Stimulated activated CD8-positive, alpha-beta memory T cell treated with anti-CD3 and anti-CD28 coated beads, Interleukin-15, amount 100 ng/mL, for 48 hours (primary cell): ENCODE data around the gene RINT1.
"Not testable (repeated sequence)": the region's sequence is repeated elsewhere in the genome, so short reads cannot be mapped to it uniquely, and the experiment has no call there.

Source experiments
- DNase-seq, 2 donors: peaks; one replicate each; pipeline ENCODE4 v3.0.0-alpha.2; 2020; ENCODE audit warnings: low read depth in 2 of 2

Gene RINT1

DNA sequence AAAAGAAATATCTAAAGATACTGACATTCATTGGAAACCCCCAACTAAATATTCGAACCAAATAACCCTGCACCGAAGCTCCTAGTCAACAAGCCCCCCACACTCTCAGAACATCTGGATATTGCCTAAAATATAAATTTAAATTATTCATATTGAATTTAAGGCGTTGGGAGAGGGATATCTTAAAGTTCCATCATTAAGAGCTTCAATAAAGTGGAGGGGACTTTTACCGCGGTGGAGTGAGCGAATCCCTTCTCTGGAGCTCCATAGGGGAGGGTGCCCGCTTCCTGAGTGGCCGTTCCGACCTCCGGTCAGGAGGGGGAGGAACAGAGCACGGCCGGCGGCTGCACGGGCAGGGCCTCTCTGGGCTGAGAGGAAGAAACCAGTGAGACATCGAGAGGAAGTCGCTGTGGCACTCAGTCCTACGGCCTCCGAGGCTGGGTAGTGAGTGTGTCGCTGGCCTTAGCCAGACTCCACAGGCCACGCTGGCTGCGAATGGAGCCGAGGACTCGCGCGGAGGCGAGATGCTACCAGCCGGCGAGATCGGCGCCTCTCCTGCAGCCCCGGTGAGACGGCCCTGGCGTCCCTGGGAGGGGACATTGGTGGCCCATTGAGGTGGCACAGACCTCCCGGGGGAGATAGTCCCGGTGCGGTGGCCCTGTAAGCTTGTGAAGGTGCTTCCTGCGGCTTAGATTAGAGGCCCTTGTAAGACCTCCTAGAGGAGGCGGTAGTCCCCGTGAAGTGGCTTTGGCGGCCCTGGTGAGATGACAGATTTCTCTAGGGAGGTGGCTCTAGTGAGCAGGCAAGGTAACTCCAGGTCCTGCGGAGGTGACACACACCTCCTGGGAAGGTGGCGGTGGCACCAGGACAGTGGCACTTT lies at the start of gene RINT1:
TSS of gene RINT1 (plus strand) at position 410 of the 880 bp plus-strand sequence. CDS start at position 525, 115 bp downstream.
- DNase-seq: peak; percentile 81 to 85

DNA sequence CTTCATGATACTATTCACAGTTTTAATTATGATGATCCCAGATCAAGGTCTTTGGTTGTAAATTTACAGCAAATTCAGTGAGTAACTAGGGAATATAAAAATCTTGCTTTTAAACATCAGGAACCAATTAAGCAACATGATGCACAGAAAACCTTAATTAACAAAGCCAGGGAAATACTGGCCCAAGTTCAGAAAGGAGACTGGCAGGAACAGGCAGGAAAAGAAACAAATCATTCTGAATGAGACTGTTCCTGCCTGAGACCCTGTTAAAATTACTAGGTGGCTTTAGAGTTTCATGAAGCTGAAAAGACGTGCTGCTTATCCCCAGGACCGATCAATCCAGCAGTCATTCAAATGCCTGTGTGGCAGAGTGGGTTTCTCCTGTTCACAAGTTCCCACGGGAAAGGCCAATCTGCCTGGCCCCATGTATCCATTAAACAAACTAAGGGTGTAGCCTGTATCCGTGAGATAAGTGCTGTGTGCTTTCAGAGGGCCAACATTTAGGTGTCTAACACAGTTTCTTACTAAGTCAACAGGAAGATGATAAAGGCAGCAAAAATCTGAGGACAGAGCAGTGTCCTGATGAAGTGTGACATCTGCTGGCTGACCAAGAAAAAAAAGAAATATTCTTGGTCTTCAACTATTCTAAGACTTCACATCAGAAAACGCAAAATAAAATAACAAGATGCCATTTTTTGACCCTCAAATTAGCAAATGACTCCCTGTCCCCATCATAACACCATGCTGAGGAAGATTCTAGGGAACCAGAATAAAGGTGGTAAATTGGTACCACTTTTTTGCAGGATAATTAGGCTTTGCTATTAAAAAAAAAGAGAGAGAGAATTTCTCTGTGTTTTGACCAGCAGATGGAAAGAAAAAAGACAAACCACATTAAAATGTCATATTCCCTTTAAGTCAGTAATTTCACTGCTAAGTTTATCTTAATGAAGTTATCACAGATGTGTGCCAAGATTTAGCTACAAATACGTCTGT lies 44.1 kb upstream of the RINT1 start:
- no peak for DNase-seq

DNA sequence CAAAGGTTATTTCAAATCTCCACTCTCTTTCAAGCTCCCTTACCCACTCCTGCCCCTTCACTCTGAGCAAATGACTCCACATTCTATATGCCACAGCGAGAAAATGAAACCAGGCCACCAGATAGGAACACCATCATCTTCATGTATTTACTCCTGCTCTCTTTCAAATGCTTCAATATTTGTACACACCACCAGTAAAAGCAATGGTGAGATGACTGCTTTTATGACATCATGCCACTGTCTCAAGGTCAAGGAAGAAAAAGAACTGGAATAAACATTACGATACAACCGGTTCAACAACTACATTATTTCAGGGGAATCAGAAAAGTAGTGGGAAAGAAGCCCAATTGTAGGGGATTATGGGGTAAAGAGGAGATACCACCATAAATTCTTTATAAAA lies 42.6 kb upstream of the RINT1 start:
- DNase-seq: no peak

DNA sequence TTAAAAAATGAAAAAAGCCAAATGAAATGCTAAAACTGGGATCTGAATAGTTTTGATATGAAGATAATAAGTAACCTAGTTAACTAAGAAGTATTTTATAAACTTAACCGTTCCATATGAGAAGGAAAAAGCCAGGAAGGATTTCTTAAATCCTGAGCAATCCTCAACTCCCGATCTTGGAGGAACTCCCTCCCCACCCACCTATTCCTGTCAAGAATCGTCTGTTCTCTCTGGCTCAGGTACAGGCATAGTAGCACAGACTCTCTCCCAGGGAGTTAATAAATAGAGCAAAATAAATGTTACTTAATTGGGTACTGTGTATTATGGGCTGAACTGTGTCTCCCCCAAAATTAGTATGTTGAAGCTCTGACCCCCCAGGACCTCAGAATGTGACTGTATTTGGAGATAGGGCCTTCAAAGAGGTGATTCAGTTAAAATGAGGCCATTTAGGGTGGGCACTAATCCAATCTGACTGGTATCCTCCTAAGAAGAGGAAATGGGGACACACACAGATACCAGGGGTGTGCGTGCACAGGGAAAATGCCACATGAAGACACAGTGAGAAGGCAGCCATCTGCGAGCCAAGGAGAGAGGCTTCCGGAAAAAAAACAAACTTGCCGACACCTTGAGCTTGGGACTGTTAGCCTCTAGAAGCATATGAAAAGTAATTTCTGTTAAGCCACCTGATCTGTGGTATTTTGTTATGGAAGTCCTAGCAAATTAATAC lies 38.6 kb upstream of the RINT1 start:
- no peak for DNase-seq

DNA sequence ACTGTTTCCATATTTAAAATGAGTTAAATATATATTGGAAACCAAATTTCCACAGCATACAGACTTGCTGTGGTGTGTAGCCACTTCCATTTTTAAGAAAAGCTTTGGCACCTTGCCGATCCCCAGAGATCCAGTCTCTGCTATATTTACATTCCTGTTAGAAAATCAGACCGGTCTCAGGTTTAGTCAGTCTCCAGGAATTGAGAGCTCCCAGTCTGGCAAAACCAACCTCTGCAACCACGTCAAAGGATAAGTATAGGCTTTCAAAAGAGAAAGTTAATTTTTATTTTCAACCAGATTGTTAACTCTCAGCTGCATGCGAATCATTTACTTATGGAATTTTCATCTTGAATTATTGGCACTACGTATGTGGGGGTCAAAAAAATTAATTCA lies 38.1 kb upstream of the RINT1 start:
- DNase-seq: no peak

DNA sequence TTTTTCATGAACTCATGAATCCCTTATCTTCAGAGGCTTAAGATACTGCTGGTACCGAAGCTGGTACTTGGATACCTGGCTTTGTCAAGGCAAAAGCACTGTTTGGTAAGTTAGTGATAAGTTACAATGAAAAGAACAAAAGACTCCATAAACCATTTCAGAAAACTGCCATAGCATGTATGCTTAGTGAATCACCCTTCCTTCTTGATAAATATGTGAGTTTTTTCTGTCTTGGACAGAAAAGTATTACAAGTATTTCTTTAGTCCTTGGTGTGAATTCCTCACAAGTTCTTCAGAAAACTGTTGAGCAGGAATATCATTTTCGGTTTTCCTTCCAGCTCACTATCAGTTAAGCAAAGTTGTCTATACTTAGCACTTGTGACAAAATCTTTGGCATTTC lies 35.5 kb upstream of the RINT1 start:
- no peak for DNase-seq

DNA sequence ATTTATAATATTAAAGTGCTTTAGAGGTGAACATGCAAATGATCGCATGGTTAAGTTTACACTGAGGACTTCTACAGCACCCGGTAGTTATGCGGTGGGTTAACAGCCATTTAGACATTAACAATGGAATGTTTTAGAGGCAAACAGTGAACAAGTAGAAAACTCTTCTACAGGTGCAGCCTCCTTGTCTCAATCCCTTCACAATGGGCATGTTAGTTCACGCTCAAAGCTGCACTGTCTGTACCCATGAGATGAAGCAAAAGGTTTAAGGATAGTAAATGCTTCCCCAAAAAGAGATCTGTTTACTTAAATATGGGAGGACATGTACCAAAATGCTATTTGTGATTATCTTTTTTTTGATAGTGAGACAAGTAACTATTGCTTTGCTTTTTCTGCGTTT lies 35.0 kb upstream of the RINT1 start:
- no peak for DNase-seq

DNA sequence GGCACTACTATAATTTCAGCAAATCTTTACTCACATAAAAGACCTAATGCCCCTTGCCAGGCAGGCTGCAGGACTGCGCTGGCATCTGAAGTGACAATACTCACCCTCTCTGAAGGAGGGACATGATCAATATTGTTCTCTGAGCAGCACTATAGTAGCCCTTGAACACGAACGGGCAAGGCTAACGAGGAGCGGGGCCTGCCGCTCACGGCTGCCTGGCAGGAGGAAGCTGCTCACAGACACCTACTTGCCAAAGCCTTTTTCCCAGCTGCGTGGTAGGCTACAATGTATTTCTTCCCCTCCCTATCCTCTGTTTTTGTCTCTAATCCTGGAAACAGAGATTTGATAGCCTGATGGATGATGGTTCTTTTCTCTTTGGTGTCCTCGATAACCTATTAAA lies 29.8 kb upstream of the RINT1 start:
- DNase-seq: no peak

DNA sequence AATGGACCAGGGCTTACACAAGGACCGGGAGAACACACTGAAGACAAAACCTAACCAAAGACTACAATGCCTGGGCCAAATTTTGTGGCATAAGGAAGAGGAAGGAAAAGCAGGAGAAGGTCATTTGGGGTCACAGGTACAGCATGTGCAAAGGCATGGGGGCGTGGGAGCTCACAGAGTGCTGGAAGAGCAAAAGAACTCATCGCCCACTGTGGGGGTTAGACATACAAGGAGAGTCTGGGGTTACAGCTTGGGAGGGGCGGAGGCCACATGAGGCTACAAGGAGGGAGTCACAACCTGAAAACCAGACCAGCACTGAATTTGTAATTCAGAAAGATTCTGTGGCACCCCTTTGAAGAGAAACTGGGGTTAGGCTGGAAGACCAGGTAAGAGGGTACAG lies 19.6 kb upstream of the RINT1 start:
- DNase-seq: no peak

DNA sequence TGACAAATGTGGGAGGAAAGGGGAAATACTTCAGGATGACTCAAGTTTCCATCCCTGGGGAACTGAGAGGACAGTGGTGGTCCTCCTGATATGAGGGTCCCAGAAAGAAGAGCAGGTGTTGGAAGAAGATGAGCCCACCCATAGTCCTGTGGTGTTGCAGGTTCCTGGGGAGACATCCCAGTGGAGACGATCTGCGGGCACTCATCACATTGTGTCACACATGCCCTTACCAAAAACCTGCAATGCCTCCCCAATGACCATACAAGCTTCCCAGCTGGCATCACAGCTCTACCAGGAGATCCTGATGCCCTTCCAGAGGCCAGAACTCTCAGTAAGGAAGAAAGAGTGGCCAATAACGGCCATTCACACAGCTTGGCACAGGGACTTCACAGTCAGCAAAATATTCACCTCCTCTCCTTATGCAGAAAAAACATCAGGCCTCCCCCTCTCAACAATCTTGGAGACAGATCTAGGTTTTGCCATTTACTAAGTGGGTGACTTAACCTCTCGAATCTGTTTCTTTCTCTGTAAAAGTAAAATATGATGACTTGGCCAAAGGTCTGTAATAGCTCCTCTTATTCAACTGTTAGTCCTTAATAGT lies 19.0 kb upstream of the RINT1 start:
- no peak for DNase-seq

DNA sequence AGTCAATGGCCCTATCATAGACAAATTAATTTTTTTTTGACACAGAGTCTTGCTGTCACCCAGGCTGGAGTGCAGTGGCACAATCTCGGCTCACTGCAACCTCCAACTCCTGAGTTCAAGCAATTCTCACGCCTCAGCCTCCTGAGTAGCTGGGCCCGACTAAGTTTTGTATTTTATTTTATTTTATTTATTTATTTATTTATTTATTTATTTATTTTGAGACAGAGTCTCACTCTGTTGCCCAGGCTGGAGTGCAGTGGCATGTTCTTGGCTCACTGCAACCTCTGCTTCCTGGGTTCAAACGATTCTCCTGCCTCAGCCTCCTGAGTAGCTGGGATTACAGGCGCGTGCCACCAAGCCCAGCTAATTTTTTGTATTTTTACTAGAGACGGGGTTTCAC lies 16.4 kb upstream of the RINT1 start:
- DNase-seq: not testable (repeated sequence)

DNA sequence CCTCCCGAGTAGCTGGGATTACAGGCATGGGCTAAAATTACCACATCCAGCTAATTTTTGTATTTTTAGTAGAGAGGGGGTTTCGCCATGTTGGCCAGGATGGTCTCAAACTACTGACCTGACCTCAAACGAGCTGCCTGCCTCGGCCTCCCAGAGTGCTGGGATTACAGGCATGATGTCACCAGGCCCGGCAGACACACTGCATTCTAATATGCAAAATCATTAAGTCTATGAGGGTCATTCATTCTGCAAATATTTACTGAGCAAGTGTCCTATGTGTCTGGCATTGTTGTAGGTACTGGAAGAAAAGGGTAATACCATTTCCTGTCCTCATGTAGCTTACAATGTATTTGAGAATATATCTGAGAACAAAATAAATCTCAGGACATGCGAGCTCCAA lies 12.6 kb upstream of the RINT1 start:
- no peak for DNase-seq

DNA sequence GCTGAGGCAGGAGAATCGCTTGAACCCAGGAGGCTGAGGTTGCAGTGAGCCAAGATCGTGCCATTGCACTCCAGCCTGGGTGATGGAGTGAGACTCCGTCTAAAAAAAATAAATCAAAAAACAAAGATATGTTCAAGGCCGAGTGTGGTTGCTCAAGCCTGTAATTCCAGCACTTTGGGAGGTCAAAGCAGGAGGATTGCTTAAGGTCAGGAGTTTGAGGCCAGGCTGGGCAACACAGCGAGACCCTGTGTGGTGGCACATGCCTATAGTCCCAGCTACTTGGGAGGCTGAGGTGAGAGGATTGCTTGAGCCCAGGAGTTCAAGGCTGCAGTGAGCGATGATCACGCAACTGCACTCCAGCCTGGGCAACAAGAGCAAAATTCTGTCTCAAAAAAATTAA lies 11.4 kb upstream of the RINT1 start:
- DNase-seq: not testable (repeated sequence)

DNA sequence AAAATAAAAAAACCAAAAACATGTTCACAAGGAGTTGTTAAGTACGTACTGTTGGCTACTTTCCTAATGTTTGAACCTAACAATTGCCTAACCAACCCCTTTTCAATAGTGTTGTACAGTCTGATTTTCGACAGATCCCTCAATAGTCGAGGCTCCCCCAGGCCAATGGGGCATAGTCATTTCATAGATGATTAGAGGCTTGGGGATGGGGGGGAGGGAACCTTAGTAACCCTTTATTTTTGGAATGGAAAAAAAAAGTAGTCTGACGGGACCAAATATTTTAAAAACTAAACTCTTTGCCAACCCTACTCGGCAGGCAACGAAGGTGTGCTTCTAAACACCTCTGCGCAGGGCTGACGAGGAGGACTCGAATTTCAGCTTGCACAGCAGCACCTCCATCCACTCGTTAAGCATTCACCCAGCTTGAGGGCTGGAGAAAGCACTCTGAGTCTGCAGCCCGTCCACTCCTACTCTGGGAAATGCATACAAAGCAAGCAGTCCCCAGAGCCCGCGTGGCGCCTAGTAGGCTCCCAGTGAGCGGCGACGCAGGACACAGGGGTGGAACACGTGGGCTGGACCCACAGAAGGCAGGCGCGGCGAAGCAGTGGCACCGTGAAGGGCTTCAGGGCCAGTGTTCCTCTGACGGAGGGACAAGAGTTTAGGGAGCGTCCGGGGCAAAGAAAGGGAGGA lies 10.8 kb upstream of the RINT1 start:
- DNase-seq: peak; percentile 20 to 28

DNA sequence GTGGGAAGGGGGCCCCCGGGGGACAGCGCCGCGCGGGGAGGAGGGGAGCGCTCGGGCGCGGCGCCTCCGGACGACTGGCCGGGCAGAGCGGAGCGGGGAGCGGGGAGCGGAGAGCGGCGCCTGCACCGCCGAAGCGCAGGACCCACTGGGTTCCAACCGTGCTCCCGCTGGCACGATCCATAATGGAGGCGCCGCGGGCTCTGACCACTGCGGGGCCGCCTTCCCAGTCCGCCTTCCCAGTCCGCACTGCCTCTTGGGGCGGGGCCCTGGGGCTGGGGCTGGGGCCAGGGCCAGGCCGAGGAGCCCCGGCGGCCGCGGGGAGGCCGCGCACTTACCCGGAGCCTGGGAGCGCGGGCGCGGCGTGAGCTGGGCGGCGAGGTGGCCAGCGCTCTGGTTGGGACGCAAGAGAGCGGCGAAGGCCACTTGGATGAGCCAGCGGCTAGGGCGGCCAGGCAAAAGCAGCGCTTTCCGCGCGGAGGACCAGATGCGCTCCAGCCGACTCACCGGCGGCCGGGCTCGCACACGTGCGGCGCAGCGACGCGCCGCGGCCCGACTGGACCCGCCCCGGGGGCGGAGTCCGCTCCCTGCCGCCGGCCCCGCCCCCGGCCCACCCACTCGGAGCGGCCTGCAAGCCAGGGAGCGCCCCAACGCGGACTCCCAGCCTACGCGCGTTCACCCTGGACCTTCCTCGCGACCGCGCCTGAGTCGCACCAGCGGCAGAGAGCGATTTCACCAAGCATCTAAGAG lies 10.1 kb upstream of the RINT1 start, which contains the start of gene PUS7:
TSS of gene PUS7 (minus strand) at position 555 of the 747 bp plus-strand sequence. CDS start 13,759 bp downstream, outside the sequence.
- DNase-seq: peak; percentile 82 to 83

DNA sequence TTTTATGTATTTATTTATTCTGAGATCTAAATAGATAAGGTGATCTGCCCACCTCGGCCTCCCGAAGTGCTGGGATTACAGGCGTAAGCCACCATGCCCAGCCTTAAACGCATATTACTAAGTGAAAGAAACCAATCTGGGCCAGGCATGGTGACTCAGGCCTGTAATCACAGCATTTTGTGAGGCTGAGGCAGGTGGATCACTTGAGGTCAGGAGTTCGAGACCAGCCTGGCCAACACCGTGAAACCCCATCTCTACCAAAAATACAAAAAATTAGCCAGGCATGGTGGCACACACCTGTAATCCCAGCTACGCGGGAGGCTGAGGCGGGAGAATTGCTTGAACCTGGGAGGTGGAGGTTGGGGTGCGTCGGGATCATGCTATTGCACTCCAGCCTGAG lies 7.6 kb upstream of the RINT1 start:
- not testable (repeated sequence) for DNase-seq

DNA sequence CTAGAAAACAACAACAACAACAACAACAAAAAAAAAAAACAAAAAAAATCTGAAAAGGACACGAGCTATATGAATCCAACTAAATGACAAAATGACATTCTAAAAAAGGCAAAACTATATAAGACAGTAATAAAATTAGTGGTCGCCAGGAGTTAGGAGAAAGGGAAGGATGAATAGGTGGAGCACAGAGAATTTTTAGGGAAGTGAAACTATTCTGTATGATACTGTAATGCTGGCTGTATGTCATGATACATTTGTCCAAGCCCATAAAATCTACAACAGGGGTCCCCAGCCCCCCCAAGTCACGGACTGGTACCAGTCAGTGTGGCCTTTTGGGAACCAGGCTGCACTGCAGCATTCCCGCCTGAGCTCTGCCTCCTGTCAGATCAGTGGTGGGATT lies 7.2 kb upstream of the RINT1 start:
- no peak for DNase-seq

DNA sequence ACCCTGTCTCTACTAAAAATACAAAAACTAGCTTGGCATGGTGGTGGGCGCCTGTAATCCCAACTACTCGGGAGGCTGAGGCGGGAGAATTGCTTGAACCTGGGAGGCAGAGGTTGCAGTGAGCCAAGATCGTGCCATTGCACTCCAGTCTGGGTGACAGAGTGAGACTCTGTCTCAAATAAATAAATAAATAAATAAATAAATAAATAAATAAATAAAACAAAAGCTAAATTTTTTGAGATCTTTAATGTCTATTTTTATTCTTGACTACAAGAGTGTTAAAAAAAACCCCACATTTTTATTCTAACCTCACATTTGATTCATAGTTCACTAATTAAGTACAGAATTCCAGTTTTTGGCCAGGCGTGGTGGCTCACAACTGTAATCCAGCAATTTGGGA lies 4.3 kb upstream of the RINT1 start:
- not testable (repeated sequence) for DNase-seq

DNA sequence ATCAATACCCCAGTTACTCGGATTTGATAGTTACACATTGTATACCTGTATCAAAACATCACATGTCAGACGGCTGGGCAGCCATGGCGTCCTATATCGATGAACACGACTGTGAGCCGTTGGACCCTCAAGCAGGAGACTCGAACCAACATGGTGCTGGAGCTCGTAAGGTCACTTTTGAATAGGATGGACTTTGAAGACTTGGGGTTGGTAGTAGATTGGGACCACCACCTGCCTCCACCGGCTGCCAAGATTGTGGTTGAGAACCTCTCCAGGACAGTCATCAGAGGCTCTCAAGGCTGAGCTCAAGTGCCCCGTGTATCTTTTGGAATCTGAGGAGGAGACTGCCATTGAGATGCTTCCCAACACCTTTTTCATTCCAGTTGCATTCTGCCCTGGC lies 1.9 kb upstream of the RINT1 start:
- DNase-seq: no peak

DNA sequence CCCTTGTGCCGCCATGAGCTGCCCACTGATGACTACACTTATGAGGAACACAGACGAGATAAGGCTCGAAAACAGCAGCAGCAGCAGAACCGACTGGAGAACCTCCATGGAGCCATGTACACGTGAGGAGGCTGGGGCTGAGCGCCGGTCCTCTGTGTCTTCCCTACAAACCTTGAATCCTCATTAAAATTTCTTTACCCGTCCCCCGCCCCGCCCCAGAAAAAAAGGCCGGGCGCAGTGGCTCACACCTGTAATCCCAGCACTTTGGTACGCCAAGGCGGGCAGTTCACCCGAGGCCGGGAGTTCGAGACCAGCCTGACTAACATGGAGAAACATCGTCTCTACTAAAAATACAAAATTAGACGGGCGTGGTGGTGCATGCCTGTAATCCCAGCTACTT lies 1.5 kb upstream of the RINT1 start:
- no peak for DNase-seq
